GM12878 (cell line): ENCODE data around the gene SLAIN2. TPM values are rescaled to one million over a fixed set of nuclear protein-coding genes. Genes with fewer than 3 reads are reported as not detected.

Source experiments
- ATAC-seq: fragments of 200-7000 bp; cut with Tn5 transposase; 3 replicates; pipeline ENCODE4 v1.9.1; 2020; ENCODE audit warnings: mild to moderate bottlenecking, moderate library complexity
- BruUV-seq: library from RNA; stranded (reverse); fragments of 400-500 nt; replicated peaks from 2 replicates; lab custom pipeline; 2021; lab: Mats Ljungman, UMichigan
- CTCF ChIA-PET: fragments of 300-600 bp; sonication (Branson Sonifier 250); formaldehyde crosslinking; extraction: SDS; loops from one replicate; lab custom pipeline; 2021; ENCODE audit warnings: inconsistent platforms; lab: Yijun Ruan, JAX
- POLR2A ChIA-PET: fragments of 350-600 bp; formaldehyde crosslinking; extraction: SDS; loops from one replicate; lab custom pipeline; 2021; ENCODE audit warnings: inconsistent platforms; lab: Charles Lee
- RAD21 ChIA-PET: fragments of 300-600 bp; sonication (Branson Sonifier 250); formaldehyde crosslinking; loops from one replicate; lab custom pipeline; 2023; ENCODE audit warnings: antibody characterized with exemption; ENCODE audit not compliant: unreplicated experiment; lab: Charles Lee
- SMC1A ChIA-PET: fragments of 300-600 bp; sonication (Branson Sonifier 250); formaldehyde crosslinking; loops from one replicate; lab custom pipeline; 2023; ENCODE audit not compliant: unreplicated experiment, uncharacterized antibody; lab: Charles Lee
- DNase-seq: peaks from one replicate; pipeline ENCODE4 v3.0.0-alpha.2; 2011; ENCODE audit warnings: low read depth, low spot score
- FAIRE-seq: peaks from 3 replicates; lab custom pipeline; 2011; peaks lifted over from hg19 to GRCh38; lab: Jason Lieb, UNC
- H2AFZ ChIP-seq: 2 replicates; pipeline ENCODE4 v1.6.0; 2011; ENCODE audit warnings: low read depth, low read length, control low read depth; ENCODE audit not compliant: control insufficient read depth
- H3K27ac ChIP-seq: 2 replicates; pipeline ENCODE4 v1.5.1; 2011; ENCODE audit warnings: control low read depth; ENCODE audit not compliant: control insufficient read depth, insufficient read depth
- H3K27me3 ChIP-seq, 2 experiments: replicated peaks in 1 of 2; 2 replicates each; pipeline versions ENCODE4 v1.6.0 to v1.6.1; 2011; ENCODE audit warnings: low read length in 1 of 2; ENCODE audit not compliant: control insufficient read depth in 2 of 2, insufficient read depth in 2 of 2
- H3K36me3 ChIP-seq, 2 experiments: 2 replicates each; pipeline ENCODE4 v1.5.1; 2011; ENCODE audit warnings: low read length in 1 of 2; ENCODE audit not compliant: control insufficient read depth in 2 of 2, insufficient read depth in 2 of 2
- H3K4me1 ChIP-seq: 2 replicates; pipeline ENCODE4 v1.6.1; 2011; ENCODE audit warnings: mild to moderate bottlenecking, low read length, moderate library complexity, mixed read lengths; ENCODE audit not compliant: control insufficient read depth, insufficient read depth
- H3K4me2 ChIP-seq: 2 replicates; pipeline ENCODE4 v1.6.0; 2011; ENCODE audit warnings: control low read depth; ENCODE audit not compliant: control insufficient read depth, insufficient read depth
- H3K4me3 ChIP-seq: fragments of 200-600 bp; sonication (generic); 2 replicates; pipeline ENCODE4 v1.5.1; 2016
- H3K79me2 ChIP-seq: 2 replicates; pipeline ENCODE4 v1.6.0; 2011; ENCODE audit warnings: low read length; ENCODE audit not compliant: control insufficient read depth, insufficient read depth
- H3K9ac ChIP-seq: 2 replicates; pipeline ENCODE4 v1.8.0; 2011; ENCODE audit warnings: low read length, control low read depth, mixed read lengths; ENCODE audit not compliant: control insufficient read depth, insufficient read depth
- H3K9me3 ChIP-seq: replicated peaks from 3 replicates; pipeline ENCODE4 v1.5.1; 2011; ENCODE audit warnings: mild to moderate bottlenecking, low read length; ENCODE audit not compliant: control insufficient read depth, insufficient read depth
- H4K20me1 ChIP-seq: 2 replicates; pipeline ENCODE4 v1.6.0; 2011; ENCODE audit not compliant: control insufficient read depth, insufficient read depth
- DPF2 ChIP-seq: fragments of 450-650 bp; IDR thresholded peaks from 2 replicates; pipeline ENCODE4 v1.6.1; 2017; ENCODE audit warnings: mild to moderate bottlenecking
- E2F8 ChIP-seq: fragments of 450-650 bp; IDR thresholded peaks from 2 replicates; pipeline ENCODE4 v1.6.1; 2018; ENCODE audit warnings: mild to moderate bottlenecking, low read depth, moderate library complexity; ENCODE audit not compliant: partially characterized antibody
- EP300 ChIP-seq, 2 experiments: fragments of 150-350 bp in 1 of 2; IDR thresholded peaks; 2 replicates each; pipeline ENCODE4 v1.6.1; 2011 to 2012; ENCODE audit warnings: low read depth in 2 of 2, low read length in 2 of 2, borderline replicate concordance in 1 of 2, improper control_type of control experiment in 1 of 2, inconsistent platforms in 1 of 2; ENCODE audit not compliant: control insufficient read depth in 1 of 2
- HCFC1 ChIP-seq: fragments of 150-350 bp; IDR thresholded peaks from 2 replicates; pipeline ENCODE4 v1.6.1; 2014; ENCODE audit warnings: low read length
- JUNB ChIP-seq: IDR thresholded peaks from 2 replicates; pipeline ENCODE4 v1.6.1; 2016; ENCODE audit warnings: antibody characterized with exemption, mild to moderate bottlenecking
- KAT2A ChIP-seq: conservative IDR thresholded peaks from 2 replicates; pipeline ENCODE4 v1.6.1; 2011; ENCODE audit warnings: low read depth, low read length; ENCODE audit not compliant: control insufficient read depth
- POLR2A ChIP-seq: IDR thresholded peaks from 2 replicates; pipeline ENCODE4 v1.6.1; 2011; ENCODE audit warnings: low read depth, mild to moderate bottlenecking, low read length
- POLR2AphosphoS5 ChIP-seq: IDR thresholded peaks from 2 replicates; pipeline ENCODE4 v1.6.1; 2011; ENCODE audit warnings: mild to moderate bottlenecking, low read length, inconsistent platforms
- POU2F2 ChIP-seq: IDR thresholded peaks from 3 replicates; pipeline ENCODE4 v1.6.1; 2011; ENCODE audit warnings: low read depth, mild to moderate bottlenecking, low read length, borderline replicate concordance
- RFX5 ChIP-seq: IDR thresholded peaks from 2 replicates; pipeline ENCODE4 v1.6.1; 2011; ENCODE audit warnings: low read depth, low read length, improper control_type of control experiment
- SUZ12 ChIP-seq: fragments of 200-600 bp; sonication (generic); IDR thresholded peaks from one replicate; pipeline ENCODE4 v1.6.1; 2018; ENCODE audit warnings: antibody characterized with exemption, mild to moderate bottlenecking; ENCODE audit not compliant: unreplicated experiment
- TCF12 ChIP-seq: IDR thresholded peaks from 2 replicates; pipeline ENCODE4 v1.6.1; 2011; ENCODE audit warnings: low read depth, mild to moderate bottlenecking, low read length
- YBX1 ChIP-seq: fragments of 450-650 bp; IDR thresholded peaks from 2 replicates; pipeline ENCODE4 v1.6.1; 2016; ENCODE audit warnings: antibody characterized with exemption
- ZNF217 ChIP-seq: fragments of 450-650 bp; IDR thresholded peaks from 2 replicates; pipeline ENCODE4 v1.6.1; 2017; ENCODE audit warnings: antibody characterized with exemption, mild to moderate bottlenecking
- ZNF384 ChIP-seq: IDR thresholded peaks from 2 replicates; pipeline ENCODE4 v1.6.1; 2012; ENCODE audit warnings: low read depth, mild to moderate bottlenecking, low read length, improper control_type of control experiment, borderline replicate concordance
- WGBS: methylation state at CpG from one replicate; pipeline ENCODE4 v1.1.6; 2016; ENCODE audit warnings: low lambda C conversion rate; ENCODE audit not compliant: insufficient replicate concordance, insufficient coverage; ENCODE audit errors: missing lambda C conversion rate; 5-methylcytosine and 5-hydroxymethylcytosine counted together
- in situ Hi-C: fragments of 300-500 bp; cut with MboI; formaldehyde crosslinking; loops from 9 replicates; pipeline ENCODE4 v1.14.3; 2018; ENCODE audit warnings: mixed read lengths
- intact Hi-C: fragments of 100-400 bp; cut with micrococcal nuclease; formaldehyde crosslinking; loops from one replicate; pipeline ENCODE4 v1.14.2; 2022; ENCODE audit not compliant: unreplicated experiment
- polyA plus RNA-seq, 11 experiments: library from polyadenylated mRNA; depleted of rRNA in 4 of 11; unstranded in 6 of 11; stranded (reverse) in 5 of 11; fragments of >200 nt; fragmentation: Nextera tagmentation in 4 of 11; fragmentation: Illumina TruSeq in 1 of 11; extraction: Ambion mirVana in 4 of 11; extraction: Trizol in 1 of 11; gene quantifications; 1 replicate in 1 of 11; 2 replicates in 10 of 11; pipeline versions ENCODE4 v1.2.1 to v1.2.3, GENCODE V29; 2011 to 2016; ENCODE audit warnings: inconsistent platforms in 2 of 11, missing spikeins in 2 of 11, low read depth in 1 of 11
- total RNA-seq, 4 experiments: library from RNA; depleted of rRNA in 3 of 4; stranded (reverse); fragments of >200 nt in 3 of 4; fragmentation: Illumina TruSeq in 1 of 4; extraction: Trizol in 1 of 4; gene quantifications; 2 replicates each; pipeline versions ENCODE4 v1.2.1 to v1.2.3, GENCODE V29; 2013 to 2021
- TF ChIP-seq, protein P1 (sequence below): fragments of 150-350 bp; IDR thresholded peaks from 2 replicates; pipeline ENCODE4 v1.6.1; 2014; ENCODE audit warnings: mild to moderate bottlenecking, low read depth, low read length
- TF ChIP-seq, protein P2 (sequence below): IDR thresholded peaks from 2 replicates; pipeline ENCODE4 v1.6.1; 2011; ENCODE audit warnings: low read depth, low read length, improper control_type of control experiment, borderline replicate concordance

SLAIN2 gene
- total and polyA plus RNA-seq, 10 of the 15 experiments (the other 5 are each of a cell fraction or from before 2014, with no cell fraction given), result 4.3 to 96.6 (median 25.4) TPM

DNA sequence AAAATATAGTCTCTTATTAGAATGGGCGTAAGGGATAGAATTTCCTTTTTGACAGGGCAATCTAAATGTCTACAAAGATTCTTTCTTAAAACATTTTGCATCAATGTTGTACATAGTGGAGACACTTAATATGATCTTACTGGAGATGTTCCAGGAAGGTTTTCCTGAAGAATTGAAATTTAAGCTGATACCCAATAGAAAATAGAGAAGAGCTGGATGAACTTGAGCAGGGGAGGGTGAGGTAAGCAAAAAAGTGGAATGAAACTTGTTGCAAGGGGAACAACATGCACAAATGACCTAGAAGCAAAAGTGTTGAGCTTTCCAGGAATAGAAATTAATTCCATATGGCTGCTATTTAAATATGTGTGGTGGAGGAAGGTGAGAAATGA, 19.7 kb downstream of the SLAIN2 start:
- ChIA-PET POLR2A (no interaction called here), SMC1A (interaction anchor here (0.5 to 1.5 kb wide), 6 partner anchors 9 to 137 kb away, joined by 3 to 5 read pairs (median 4); no protein-coding TSS in a partner anchor), RAD21 (interaction anchor here (1.0 kb wide), 1 partner anchor 45 kb away, joined by 3 read pairs; no protein-coding TSS in a partner anchor), CTCF (interaction anchor here (0.7 to 1.1 kb wide), 4 partner anchors 9 to 187 kb away, joined by 3 to 5 read pairs (median 3); no protein-coding TSS in a partner anchor)
- H3K9ac ChIP-seq, result no peak overlapping the region
- no peak overlapping the region for H3K27ac ChIP-seq
- H4K20me1 ChIP-seq, result no peaks in the 10 kb centered on the region
- ATAC-seq (no peak), FAIRE-seq (no peak), DNase-seq (no peak)
- no peak overlapping the region for H3K4me2 ChIP-seq
- in situ Hi-C loops (no loop called here), intact Hi-C loops (no loop called here)
- peaks cover 5% of the 10 kb centered on the region for H3K79me2 ChIP-seq
- no peaks in the 10 kb centered on the region for H3K36me3 ChIP-seq
- H3K4me3 ChIP-seq, result no peak overlapping the region
- H3K9me3 ChIP-seq, result no peaks in the 10 kb centered on the region; the same call in 2 of the 3 replicates
- TF ChIP-seq POU2F2 (no peak), ZNF384 (no peak), SUZ12 (no peak), YBX1 (no peak), POLR2A (no peak), ZNF217 (no peak), TCF12 (no peak), POLR2AphosphoS5 (no peak), HCFC1 (no peak), DPF2 (no peak), JUNB (no peak), RFX5 (no peak), EP300 (IDR thresholded peaks at IDR 0.05; ENCODE audit: borderline replicate concordance in 1 of 2, control insufficient read depth in 1 of 2, low read depth in 2 of 2, low read length in 2 of 2) (no peak), E2F8 (no peak), KAT2A (no peak)
- TF ChIP-seq, protein P1, sequence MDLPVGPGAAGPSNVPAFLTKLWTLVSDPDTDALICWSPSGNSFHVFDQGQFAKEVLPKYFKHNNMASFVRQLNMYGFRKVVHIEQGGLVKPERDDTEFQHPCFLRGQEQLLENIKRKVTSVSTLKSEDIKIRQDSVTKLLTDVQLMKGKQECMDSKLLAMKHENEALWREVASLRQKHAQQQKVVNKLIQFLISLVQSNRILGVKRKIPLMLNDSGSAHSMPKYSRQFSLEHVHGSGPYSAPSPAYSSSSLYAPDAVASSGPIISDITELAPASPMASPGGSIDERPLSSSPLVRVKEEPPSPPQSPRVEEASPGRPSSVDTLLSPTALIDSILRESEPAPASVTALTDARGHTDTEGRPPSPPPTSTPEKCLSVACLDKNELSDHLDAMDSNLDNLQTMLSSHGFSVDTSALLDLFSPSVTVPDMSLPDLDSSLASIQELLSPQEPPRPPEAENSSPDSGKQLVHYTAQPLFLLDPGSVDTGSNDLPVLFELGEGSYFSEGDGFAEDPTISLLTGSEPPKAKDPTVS, result no peak
- TF ChIP-seq, protein P2, sequence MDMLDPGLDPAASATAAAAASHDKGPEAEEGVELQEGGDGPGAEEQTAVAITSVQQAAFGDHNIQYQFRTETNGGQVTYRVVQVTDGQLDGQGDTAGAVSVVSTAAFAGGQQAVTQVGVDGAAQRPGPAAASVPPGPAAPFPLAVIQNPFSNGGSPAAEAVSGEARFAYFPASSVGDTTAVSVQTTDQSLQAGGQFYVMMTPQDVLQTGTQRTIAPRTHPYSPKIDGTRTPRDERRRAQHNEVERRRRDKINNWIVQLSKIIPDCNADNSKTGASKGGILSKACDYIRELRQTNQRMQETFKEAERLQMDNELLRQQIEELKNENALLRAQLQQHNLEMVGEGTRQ, result no peak
- no TSS peak for BruUV-seq
- no peaks in the 10 kb centered on the region for H3K4me1 ChIP-seq
- WGBS, result 100% methylated on average over 1 of the region's 1 CpG
- H2AFZ ChIP-seq, result no peak overlapping the region
- no peaks in the 10 kb centered on the region for H3K27me3 ChIP-seq
